ENCODE results near the gene RPS18. TPM values are rescaled to one million over a fixed set of nuclear protein-coding genes. Genes with fewer than 3 reads are reported as not detected.

RPS18 gene
- total and polyA plus RNA-seq, 2 of the 13 experiments (the other 11 are each of a cell fraction or from before 2014, with no cell fraction given): 3,896 to 5,806 TPM

DNA sequence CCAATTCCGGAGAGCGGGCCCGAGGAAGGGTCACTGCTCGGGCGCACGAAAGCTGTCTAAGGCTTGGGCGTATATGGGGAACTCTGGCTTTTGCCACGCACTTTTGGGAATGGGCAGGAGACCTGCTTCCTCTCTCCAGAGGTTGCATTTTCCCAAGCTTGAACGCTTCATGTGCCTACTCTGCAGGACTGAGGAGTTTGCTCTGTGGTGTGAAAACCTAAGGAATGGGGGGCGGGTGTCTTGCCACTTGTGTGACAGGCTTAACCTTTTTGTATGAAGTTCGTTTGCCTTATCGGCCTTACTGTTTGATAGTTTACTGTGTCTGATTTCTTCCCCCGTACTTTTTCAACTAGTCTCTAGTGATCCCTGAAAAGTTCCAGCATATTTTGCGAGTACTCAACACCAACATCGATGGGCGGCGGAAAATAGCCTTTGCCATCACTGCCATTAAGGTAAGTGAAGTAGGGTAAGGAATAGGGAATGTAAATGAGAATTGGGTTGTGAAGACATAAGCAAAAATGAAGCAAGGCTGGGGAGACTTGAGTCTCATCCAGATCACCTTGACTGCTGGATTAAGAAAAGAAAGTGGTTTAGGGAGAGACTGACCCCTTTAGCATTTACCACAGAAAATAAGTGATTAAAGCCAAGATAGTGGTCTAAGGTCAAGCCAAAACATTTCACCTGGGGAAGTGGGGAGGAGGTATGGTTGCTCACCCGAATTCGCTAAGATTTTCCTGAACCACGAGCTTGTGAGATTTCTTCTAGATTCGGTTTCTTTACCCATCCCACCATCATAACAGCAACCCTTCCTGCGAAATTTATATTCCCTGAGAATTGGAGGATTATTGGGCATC is 627 bp downstream of the RPS18 start (continued):
- TF ChIP-seq TRAFD1 (CRISPR knock-in tag; IDR thresholded peaks at IDR 0.05; ENCODE audit: borderline replicate concordance) (no peak), MXD1 (CRISPR knock-in tag; IDR thresholded peaks at IDR 0.05) (no peak), CBFB (CRISPR knock-in tag; IDR thresholded peaks at IDR 0.05) (no peak), ZNF382 (CRISPR knock-in tag; IDR thresholded peaks at IDR 0.05; ENCODE audit: borderline replicate concordance) (no peak), ZNF569 (CRISPR knock-in tag; IDR thresholded peaks at IDR 0.05; ENCODE audit: borderline replicate concordance) (no peak), NR0B2 (CRISPR knock-in tag; IDR thresholded peaks at IDR 0.05) (no peak), NR2F1 (CRISPR knock-in tag; IDR thresholded peaks at IDR 0.05) (0 out of 4 replicates have a peak, but pooled peaks of 1 of the 2 experiments have one; percentile 9), RNF2 (conservative IDR thresholded peaks at IDR 0.05; ENCODE audit: low read depth) (no peak), ZSCAN31 (CRISPR knock-in tag; IDR thresholded peaks at IDR 0.05; ENCODE audit: low read depth) (no peak), ZNF773 (CRISPR knock-in tag; IDR thresholded peaks at IDR 0.05; ENCODE audit: borderline replicate concordance) (no peak), PHF8 (CRISPR knock-in tag; IDR thresholded peaks at IDR 0.05) (no peak), CC2D1A (CRISPR knock-in tag; IDR thresholded peaks at IDR 0.05) (no peak), SMAD1 (CRISPR knock-in tag; IDR thresholded peaks at IDR 0.05; ENCODE audit: borderline replicate concordance, low read depth) (no peak), MEIS2 (CRISPR knock-in tag; IDR thresholded peaks at IDR 0.05) (no peak; the same call in 1 of the 2 replicates)
- TF ChIP-seq, protein P1, sequence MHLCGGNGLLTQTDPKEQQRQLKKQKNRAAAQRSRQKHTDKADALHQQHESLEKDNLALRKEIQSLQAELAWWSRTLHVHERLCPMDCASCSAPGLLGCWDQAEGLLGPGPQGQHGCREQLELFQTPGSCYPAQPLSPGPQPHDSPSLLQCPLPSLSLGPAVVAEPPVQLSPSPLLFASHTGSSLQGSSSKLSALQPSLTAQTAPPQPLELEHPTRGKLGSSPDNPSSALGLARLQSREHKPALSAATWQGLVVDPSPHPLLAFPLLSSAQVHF (CRISPR knock-in tag; IDR thresholded peaks at IDR 0.05): 0 out of 2 replicates have a peak, but pooled peaks have one; percentile 1
- TF ChIP-seq, protein P2, sequence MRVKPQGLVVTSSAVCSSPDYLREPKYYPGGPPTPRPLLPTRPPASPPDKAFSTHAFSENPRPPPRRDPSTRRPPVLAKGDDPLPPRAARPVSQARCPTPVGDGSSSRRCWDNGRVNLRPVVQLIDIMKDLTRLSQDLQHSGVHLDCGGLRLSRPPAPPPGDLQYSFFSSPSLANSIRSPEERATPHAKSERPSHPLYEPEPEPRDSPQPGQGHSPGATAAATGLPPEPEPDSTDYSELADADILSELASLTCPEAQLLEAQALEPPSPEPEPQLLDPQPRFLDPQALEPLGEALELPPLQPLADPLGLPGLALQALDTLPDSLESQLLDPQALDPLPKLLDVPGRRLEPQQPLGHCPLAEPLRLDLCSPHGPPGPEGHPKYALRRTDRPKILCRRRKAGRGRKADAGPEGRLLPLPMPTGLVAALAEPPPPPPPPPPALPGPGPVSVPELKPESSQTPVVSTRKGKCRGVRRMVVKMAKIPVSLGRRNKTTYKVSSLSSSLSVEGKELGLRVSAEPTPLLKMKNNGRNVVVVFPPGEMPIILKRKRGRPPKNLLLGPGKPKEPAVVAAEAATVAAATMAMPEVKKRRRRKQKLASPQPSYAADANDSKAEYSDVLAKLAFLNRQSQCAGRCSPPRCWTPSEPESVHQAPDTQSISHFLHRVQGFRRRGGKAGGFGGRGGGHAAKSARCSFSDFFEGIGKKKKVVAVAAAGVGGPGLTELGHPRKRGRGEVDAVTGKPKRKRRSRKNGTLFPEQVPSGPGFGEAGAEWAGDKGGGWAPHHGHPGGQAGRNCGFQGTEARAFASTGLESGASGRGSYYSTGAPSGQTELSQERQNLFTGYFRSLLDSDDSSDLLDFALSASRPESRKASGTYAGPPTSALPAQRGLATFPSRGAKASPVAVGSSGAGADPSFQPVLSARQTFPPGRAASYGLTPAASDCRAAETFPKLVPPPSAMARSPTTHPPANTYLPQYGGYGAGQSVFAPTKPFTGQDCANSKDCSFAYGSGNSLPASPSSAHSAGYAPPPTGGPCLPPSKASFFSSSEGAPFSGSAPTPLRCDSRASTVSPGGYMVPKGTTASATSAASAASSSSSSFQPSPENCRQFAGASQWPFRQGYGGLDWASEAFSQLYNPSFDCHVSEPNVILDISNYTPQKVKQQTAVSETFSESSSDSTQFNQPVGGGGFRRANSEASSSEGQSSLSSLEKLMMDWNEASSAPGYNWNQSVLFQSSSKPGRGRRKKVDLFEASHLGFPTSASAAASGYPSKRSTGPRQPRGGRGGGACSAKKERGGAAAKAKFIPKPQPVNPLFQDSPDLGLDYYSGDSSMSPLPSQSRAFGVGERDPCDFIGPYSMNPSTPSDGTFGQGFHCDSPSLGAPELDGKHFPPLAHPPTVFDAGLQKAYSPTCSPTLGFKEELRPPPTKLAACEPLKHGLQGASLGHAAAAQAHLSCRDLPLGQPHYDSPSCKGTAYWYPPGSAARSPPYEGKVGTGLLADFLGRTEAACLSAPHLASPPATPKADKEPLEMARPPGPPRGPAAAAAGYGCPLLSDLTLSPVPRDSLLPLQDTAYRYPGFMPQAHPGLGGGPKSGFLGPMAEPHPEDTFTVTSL (CRISPR knock-in tag; IDR thresholded peaks at IDR 0.05; ENCODE audit: borderline replicate concordance): no peak
- TF ChIP-seq, protein P3, sequence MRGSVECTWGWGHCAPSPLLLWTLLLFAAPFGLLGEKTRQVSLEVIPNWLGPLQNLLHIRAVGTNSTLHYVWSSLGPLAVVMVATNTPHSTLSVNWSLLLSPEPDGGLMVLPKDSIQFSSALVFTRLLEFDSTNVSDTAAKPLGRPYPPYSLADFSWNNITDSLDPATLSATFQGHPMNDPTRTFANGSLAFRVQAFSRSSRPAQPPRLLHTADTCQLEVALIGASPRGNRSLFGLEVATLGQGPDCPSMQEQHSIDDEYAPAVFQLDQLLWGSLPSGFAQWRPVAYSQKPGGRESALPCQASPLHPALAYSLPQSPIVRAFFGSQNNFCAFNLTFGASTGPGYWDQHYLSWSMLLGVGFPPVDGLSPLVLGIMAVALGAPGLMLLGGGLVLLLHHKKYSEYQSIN (CRISPR knock-in tag; IDR thresholded peaks at IDR 0.05; ENCODE audit: borderline replicate concordance): no peak

Measured in HepG2 (cell line).